A673 (cell line): ENCODE data around the gene NIN. TPM values are rescaled to one million over a fixed set of nuclear protein-coding genes. Genes with fewer than 3 reads are reported as not detected.

ENCODE experiments used
- BruUV-seq: library from RNA; stranded (reverse); fragments of 400-500 nt; replicated peaks from 2 replicates; lab custom pipeline; 2021; lab: Mats Ljungman, UMichigan
- CTCF ChIA-PET: fragments of 300-600 bp; sonication (Branson Sonifier 250); formaldehyde crosslinking; loops from one replicate; lab custom pipeline; 2022; ENCODE audit warnings: antibody characterized with exemption; lab: Charles Lee
- POLR2A ChIA-PET: fragments of 300-600 bp; sonication (Branson Sonifier 250); formaldehyde crosslinking; loops from one replicate; lab custom pipeline; 2022; ENCODE audit warnings: antibody characterized with exemption; ENCODE audit not compliant: low non-redundant PET; lab: Charles Lee
- DNase-seq: peaks from one replicate; pipeline ENCODE4 v3.0.0-alpha.2; 2015; ENCODE audit warnings: low spot score
- H3K27ac ChIP-seq: fragments of 200-600 bp; sonication (generic); 2 replicates; pipeline ENCODE4 v1.5.1; 2016; ENCODE audit warnings: mixed run types, low read depth, mild to moderate bottlenecking, mixed read lengths, antibody characterized with exemption, low read length; ENCODE audit not compliant: poor library complexity, severe bottlenecking
- H3K27me3 ChIP-seq: fragments of 200-600 bp; sonication (generic); replicated peaks from 2 replicates; pipeline ENCODE4 v1.6.1; 2017; ENCODE audit warnings: mixed run types, low read depth, mild to moderate bottlenecking, mixed read lengths, antibody characterized with exemption, low read length; ENCODE audit not compliant: insufficient read depth, poor library complexity
- H3K36me3 ChIP-seq: fragments of 200-600 bp; sonication (generic); 2 replicates; pipeline ENCODE4 v1.6.1; 2016; ENCODE audit warnings: mixed run types, mild to moderate bottlenecking, mixed read lengths, antibody characterized with exemption, low read length; ENCODE audit not compliant: insufficient read depth, poor library complexity, severe bottlenecking
- H3K4me1 ChIP-seq: fragments of 200-600 bp; sonication (generic); 2 replicates; pipeline ENCODE4 v1.6.1; 2017; ENCODE audit warnings: mixed run types, mild to moderate bottlenecking, mixed read lengths, antibody characterized with exemption, low read length; ENCODE audit not compliant: insufficient read depth, poor library complexity, severe bottlenecking
- H3K4me3 ChIP-seq: fragments of 200-600 bp; sonication (generic); 2 replicates; pipeline ENCODE4 v1.5.1; 2016; ENCODE audit warnings: low read depth, mixed run types, mild to moderate bottlenecking, mixed read lengths, low read length; ENCODE audit not compliant: poor library complexity, severe bottlenecking
- H3K9me3 ChIP-seq: fragments of 200-600 bp; sonication (generic); 2 replicates; pipeline ENCODE4 v1.6.1; 2016; ENCODE audit warnings: mixed run types, low read depth, mild to moderate bottlenecking, mixed read lengths, antibody characterized with exemption, low read length; ENCODE audit not compliant: poor library complexity, severe bottlenecking
- EZH2 ChIP-seq: fragments of 200-600 bp; sonication (generic); IDR thresholded peaks from 2 replicates; pipeline ENCODE4 v1.6.1; 2017; ENCODE audit warnings: borderline replicate concordance, low read depth, mild to moderate bottlenecking, mixed read lengths, antibody characterized with exemption, low read length; ENCODE audit not compliant: poor library complexity, severe bottlenecking
- intact Hi-C: fragments of 100-400 bp; cut with micrococcal nuclease; formaldehyde crosslinking; loops from one replicate; pipeline ENCODE4 v1.10.0; 2022; ENCODE audit not compliant: unreplicated experiment
- total RNA-seq: library from RNA; stranded (reverse); gene quantifications from 2 replicates; pipeline ENCODE4 v1.2.3, GENCODE V29; 2021
- TF ChIP-seq, protein P1 (sequence below): fragments of 300-800, 200-600 bp; sonication (generic); conservative IDR thresholded peaks from 2 replicates; pipeline ENCODE4 v1.5.1; 2017; ENCODE audit warnings: low read depth, mild to moderate bottlenecking, antibody characterized with exemption, low read length, moderate library complexity, mixed read lengths

NIN gene
- total RNA-seq, 1 experiment from 2014 or later: 63.5 TPM

DNA sequence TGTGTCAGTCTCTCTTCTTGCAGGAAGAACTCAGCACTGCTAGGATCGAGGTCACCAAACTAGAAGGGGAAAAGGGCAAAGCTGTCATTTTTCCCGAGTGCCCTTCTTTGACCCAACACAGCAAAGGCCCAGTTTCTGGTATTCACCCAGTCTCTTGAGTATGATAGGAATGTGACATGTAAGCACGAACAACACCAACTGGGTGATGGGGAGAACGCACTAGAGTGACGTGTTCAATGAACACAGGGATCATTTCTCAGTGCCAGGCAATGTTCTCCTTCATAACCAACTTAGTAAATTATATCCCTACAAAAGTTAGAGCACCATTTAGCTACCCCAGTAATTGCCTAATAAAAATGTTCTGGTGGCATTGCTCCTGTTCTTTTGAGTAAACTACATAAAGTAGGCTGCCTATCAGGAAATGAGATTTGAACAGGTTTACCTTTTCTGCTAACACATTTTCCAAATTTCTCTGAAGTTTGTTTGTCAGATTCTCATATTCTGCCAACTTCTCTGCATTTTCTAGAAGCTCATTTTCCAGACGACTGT lies 64.5 kb downstream of the NIN start:
- Histone ChIP-seq H3K27ac (no peak overlapping the region), H3K9me3 (no peaks in the 10 kb centered on the region), H3K4me3 (no peak overlapping the region), H3K36me3 (peaks cover 51% of the 10 kb centered on the region), H3K27me3 (no peaks in the 10 kb centered on the region), H3K4me1 (no peaks in the 10 kb centered on the region)
- DNase-seq: no peak
- ChIA-PET CTCF (no interaction called here), POLR2A (interaction anchor here (0.7 kb wide), 1 partner anchor 10 kb away, joined by 5 read pairs; no protein-coding TSS in a partner anchor)
- no TSS peak for BruUV-seq
- TF ChIP-seq EZH2: no peak
- TF ChIP-seq, protein P1, sequence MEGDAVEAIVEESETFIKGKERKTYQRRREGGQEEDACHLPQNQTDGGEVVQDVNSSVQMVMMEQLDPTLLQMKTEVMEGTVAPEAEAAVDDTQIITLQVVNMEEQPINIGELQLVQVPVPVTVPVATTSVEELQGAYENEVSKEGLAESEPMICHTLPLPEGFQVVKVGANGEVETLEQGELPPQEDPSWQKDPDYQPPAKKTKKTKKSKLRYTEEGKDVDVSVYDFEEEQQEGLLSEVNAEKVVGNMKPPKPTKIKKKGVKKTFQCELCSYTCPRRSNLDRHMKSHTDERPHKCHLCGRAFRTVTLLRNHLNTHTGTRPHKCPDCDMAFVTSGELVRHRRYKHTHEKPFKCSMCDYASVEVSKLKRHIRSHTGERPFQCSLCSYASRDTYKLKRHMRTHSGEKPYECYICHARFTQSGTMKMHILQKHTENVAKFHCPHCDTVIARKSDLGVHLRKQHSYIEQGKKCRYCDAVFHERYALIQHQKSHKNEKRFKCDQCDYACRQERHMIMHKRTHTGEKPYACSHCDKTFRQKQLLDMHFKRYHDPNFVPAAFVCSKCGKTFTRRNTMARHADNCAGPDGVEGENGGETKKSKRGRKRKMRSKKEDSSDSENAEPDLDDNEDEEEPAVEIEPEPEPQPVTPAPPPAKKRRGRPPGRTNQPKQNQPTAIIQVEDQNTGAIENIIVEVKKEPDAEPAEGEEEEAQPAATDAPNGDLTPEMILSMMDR: no peak
- intact Hi-C loops: no loop called here

DNA sequence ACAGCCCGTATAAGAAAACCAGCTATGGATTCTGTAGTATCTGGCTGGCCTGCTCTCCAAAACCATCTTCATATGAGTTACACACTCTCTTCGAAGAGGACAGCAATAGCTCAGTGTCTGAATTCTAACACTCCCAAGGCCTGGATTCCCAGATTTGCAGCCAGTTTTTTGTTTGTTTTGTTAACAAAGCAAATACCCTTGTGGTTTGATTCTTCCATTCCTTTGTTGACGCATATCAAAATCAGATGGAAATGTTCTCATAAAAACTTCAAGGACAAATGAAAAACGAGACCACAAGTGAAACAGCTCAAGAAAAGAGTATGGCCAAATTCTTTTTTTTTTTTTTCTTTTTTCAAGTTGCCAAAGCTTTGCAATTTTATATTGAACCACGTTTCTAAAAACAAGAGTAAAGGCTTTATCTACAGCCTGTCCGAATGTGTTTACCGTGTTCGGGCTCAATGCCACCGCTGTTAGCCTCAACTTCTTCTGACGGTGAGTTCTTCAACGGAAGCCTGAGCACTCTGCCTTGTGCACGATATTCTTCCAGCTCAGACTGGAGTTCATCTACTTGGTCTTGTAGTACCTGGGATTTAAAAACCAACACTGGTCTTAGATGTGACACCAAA lies 67.5 kb downstream of the NIN start:
- ChIA-PET CTCF (no interaction called here), POLR2A (no interaction called here)
- Histone ChIP-seq H3K4me1 (no peaks in the 10 kb centered on the region), H3K9me3 (no peaks in the 10 kb centered on the region), H3K27ac (no peak overlapping the region), H3K27me3 (no peaks in the 10 kb centered on the region), H3K36me3 (peaks cover 37% of the 10 kb centered on the region), H3K4me3 (no peak overlapping the region)
- no TSS peak for BruUV-seq
- no peak for DNase-seq
- TF ChIP-seq EZH2: no peak
- TF ChIP-seq, protein P1: no peak
- intact Hi-C loops: no loop called here

DNA sequence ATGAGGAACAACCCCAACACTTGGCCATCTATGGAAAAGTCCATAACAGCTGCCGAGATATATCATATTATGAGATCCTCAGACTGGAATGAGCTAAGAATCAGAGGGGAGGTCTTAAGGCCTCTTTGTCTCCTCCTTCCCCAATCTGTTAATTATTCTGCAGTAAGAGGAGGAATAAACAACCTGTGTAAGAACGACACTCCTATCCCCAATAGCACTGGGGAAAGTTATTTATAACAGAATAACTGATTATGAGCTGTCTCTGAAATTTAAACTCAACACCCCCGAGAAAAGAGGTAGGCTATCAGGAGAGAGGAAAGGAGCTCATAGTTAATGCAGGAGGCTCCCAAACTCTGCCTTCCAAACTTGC lies 68.0 kb downstream of the NIN start:
- H3K9me3 ChIP-seq: no peaks in the 10 kb centered on the region
- ChIA-PET CTCF (interaction anchor here (0.5 kb wide), 1 partner anchor 231 kb away, joined by 3 read pairs; the partner anchor contains the start of gene MAP4K5), POLR2A (no interaction called here)
- BruUV-seq: no TSS peak
- no peak overlapping the region for H3K27ac ChIP-seq
- no peak overlapping the region for H3K4me3 ChIP-seq
- TF ChIP-seq, protein P1: no peak
- TF ChIP-seq EZH2: no peak
- DNase-seq: no peak
- H3K27me3 ChIP-seq: no peaks in the 10 kb centered on the region
- intact Hi-C loops: no loop called here
- H3K4me1 ChIP-seq: no peaks in the 10 kb centered on the region
- H3K36me3 ChIP-seq: peaks cover 37% of the 10 kb centered on the region
